Middle frontal gyrus (tissue), 1 donor: Measurements from ENCODE around the gene KIF18B.

Experiments
- DNase-seq: peaks from one replicate; pipeline ENCODE4 v3.0.0-alpha.2; 2015; ENCODE audit warnings: low spot score; ENCODE audit errors: extremely low spot score

KIF18B gene

GRCh38 chr17:44940317-44940716 is 7.3 kb downstream of the KIF18B start:
- DNase-seq: no peak

GRCh38 chr17:44935116-44935515 is 12.5 kb downstream of the KIF18B start:
- no peak for DNase-seq

- no peak for DNase-seq
These were observed 12.8 kb downstream of the KIF18B start for GRCh38 chr17:44934745-44935105.

- no peak for DNase-seq
These were observed 13.5 kb downstream of the KIF18B start for GRCh38 chr17:44933824-44934744.

GRCh38 chr17:44932787-44933097 is 14.8 kb downstream of the KIF18B start:
- DNase-seq: no peak

GRCh38 chr17:44932096-44932786 is 15.3 kb downstream of the KIF18B start:
- DNase-seq: no peak

- DNase-seq: no peak
These were observed 16.2 kb downstream of the KIF18B start for GRCh38 chr17:44931376-44931775.

- no peak for DNase-seq
These were observed 16.9 kb downstream of the KIF18B start for GRCh38 chr17:44930667-44931066.

- no peak for DNase-seq
These were observed 18.4 kb downstream of the KIF18B start for GRCh38 chr17:44928950-44929720.

- DNase-seq: no peak
These were observed 19.4 kb downstream of the KIF18B start for GRCh38 chr17:44928136-44928535.

GRCh38 chr17:44927696-44928095 is 19.9 kb downstream of the KIF18B start:
- no peak for DNase-seq

- no peak for DNase-seq
These were observed 20.6 kb downstream of the KIF18B start for GRCh38 chr17:44926821-44927525.

GRCh38 chr17:44925731-44926697 is 21.6 kb downstream of the KIF18B start:
- DNase-seq: no peak

- DNase-seq: no peak
These were observed 23.4 kb downstream of the KIF18B start for GRCh38 chr17:44924107-44924544.

- no peak for DNase-seq
These were observed 24.7 kb downstream of the KIF18B start for GRCh38 chr17:44922746-44923470.

- no peak for DNase-seq
These were observed 25.4 kb downstream of the KIF18B start for GRCh38 chr17:44922136-44922535.

GRCh38 chr17:44921122-44921882 is 26.3 kb downstream of the KIF18B start:
- DNase-seq: no peak

GRCh38 chr17:44920565-44920940 is 27.0 kb downstream of the KIF18B start:
- DNase-seq: no peak
